NT2/D1 (cell line): ENCODE results near the gene TUSC2.

ENCODE experiments used
- YY1 ChIP-seq: IDR thresholded peaks from 2 replicates; pipeline ENCODE4 v1.6.1; 2011; ENCODE audit not compliant: insufficient read length, insufficient read depth
- ZNF274 ChIP-seq: IDR thresholded peaks from 2 replicates; pipeline ENCODE4 v1.6.1; 2011; ENCODE audit warnings: mild to moderate bottlenecking, low read depth, low read length

DNA sequence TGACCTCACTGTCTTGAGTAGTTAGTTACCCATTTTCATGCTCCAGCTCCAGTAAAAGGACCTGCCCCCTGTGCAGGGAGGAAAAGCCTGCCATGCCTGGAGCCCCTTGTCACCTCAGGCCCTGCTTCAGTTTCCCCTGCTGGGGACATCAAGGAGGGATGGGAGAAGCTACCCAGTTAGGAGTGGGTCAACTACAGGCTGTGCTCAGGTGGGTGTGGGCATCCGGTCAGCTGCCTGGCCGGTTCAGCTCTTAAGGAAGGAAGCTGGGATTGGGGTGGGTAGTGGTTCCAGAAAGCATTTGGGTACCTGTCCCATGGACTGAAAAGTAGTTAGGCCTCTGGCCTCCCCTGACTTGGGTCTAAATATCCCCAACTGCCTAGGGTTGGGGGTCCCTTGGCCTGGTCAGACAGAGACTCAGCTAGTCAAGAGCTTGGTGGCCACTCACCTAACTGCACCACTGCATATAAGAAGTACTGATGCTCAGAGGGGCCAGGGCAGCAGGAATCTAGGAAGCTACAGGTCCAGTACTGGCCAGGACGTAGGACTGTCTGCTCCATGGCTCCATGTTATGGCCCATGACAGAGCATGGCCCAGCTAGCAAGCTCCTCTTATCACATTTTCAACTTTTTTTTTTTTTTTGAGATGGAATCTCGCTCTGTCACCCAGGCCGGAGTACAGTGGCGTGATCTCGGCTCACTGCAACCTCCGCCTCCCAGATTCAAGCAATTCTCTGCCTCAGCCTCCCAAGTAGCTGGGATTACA, 48.6 kb downstream of the TUSC2 start:
- no peak for TF ChIP-seq ZNF274
- TF ChIP-seq YY1: no peak
